ENCODE results near the gene PTPN3. TPM values are rescaled to one million over a fixed set of nuclear protein-coding genes. Genes with fewer than 3 reads are reported as not detected.

The PTPN3 gene
- total RNA-seq, 1 experiment from 2014 or later = 10.4 TPM

DNA sequence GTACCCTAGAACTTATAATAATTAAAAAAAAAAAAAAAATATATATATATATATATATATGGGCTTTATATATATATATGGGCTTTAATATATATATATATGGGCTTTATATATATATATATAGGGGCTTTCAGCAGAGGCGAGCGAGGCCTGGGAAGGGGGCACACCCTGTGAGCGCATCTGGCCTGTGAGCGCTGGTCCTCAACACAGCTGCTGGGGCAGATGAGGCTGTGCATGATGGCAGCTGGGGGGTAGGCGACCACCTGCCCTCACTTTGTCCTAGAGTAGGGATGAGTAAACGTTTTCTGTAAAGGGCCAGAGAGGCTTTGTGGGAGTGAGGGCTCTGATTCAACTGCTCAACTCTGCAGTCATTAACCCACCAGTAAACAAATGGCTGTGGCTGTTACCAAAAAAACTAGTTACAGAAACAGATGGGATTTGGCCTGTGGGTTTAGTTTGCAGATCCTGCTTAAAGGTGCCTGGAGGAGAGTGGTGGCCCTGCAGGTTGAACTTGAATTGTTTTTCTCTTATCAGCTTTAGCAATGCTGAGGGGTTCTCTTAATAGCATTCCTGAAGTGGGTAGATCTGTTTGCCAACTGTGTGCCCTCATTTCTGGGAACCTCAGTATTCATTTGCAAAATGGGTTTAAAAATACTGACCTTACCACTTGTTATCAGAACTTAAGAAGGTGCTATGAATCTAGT lies 89.2 kb downstream of the PTPN3 start:
- H3K9me3 ChIP-seq (ENCODE audit: control insufficient read depth, insufficient read depth, low read depth, low read length) = no peaks in the 10 kb centered on the region
- TF ChIP-seq TCF7L2 (IDR thresholded peaks at IDR 0.05; ENCODE audit: low read depth, low read length) = no peak
- no peak overlapping the region for H3K27ac ChIP-seq (ENCODE audit: low read length)
- no peaks in the 10 kb centered on the region for H3K4me1 ChIP-seq (ENCODE audit: control insufficient read depth, insufficient read depth, low read length)
- DNase-seq (ENCODE audit: low read depth, low spot score) = no peak
- no peak for ATAC-seq
- no peaks in the 10 kb centered on the region for H3K36me3 ChIP-seq (ENCODE audit: control insufficient read depth, insufficient read depth, low read length)
- ChIA-PET POLR2A (no interaction called here), CTCF (no interaction called here)
- BruUV-seq (replicated peaks) = no TSS peak
- intact Hi-C loops (cut with micrococcal nuclease; ENCODE audit: unreplicated experiment) = loop anchor here (10.0 kb wide), 1 partner anchor 224 kb away; no protein-coding TSS in a partner anchor
- in situ Hi-C loops (cut with HindIII; ENCODE audit: low pct_unique_long_range_greater_than_20kb, low sequenced_read_pairs) = no loop called here
- H3K27me3 ChIP-seq (ENCODE audit: control insufficient read depth, insufficient read depth, low read length) = no peaks in the 10 kb centered on the region
- no peak overlapping the region for H3K4me3 ChIP-seq (ENCODE audit: low read depth in 2 of 2, low read length in 2 of 2)

DNA sequence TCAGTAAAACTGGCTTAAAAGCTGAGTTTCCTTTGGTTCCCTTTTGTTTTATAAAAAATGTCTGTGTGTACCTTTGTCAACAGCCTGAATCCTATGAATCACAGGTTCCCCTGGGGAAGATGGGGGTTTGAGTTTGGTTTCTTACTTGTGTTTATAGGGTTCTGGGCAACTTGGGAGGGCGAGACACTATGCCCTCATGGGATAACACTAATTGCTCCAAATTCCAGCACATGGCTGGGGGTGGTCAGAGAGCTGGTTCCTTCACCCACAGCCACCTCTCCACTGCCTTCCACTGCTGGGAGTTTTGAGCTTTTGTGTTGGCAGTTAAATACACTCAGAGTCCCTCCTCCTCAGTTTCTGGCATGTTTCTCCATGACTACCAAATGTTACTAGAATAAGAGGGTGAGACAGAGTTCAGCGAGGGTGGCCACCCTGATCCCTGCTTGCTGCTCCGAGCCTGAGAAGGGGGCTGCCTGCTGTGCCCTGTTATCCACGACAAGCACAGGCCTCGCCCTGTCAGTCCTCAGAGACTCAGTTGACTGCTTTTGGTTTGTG lies 94.3 kb downstream of the PTPN3 start:
- no peak for DNase-seq (ENCODE audit: low read depth, low spot score)
- ChIA-PET CTCF (no interaction called here), POLR2A (no interaction called here)
- Histone ChIP-seq H3K9me3 (ENCODE audit: control insufficient read depth, insufficient read depth, low read depth, low read length) (no peaks in the 10 kb centered on the region), H3K36me3 (ENCODE audit: control insufficient read depth, insufficient read depth, low read length) (0 out of 2 replicates have a peak, but pooled peaks cover 3% of the 10 kb centered on the region), H3K4me1 (ENCODE audit: control insufficient read depth, insufficient read depth, low read length) (no peaks in the 10 kb centered on the region), H3K4me3 (ENCODE audit: low read depth in 2 of 2, low read length in 2 of 2) (no peak overlapping the region), H3K27me3 (ENCODE audit: control insufficient read depth, insufficient read depth, low read length) (no peaks in the 10 kb centered on the region), H3K27ac (ENCODE audit: low read length) (no peak overlapping the region)
- no TSS peak for BruUV-seq (replicated peaks)
- TF ChIP-seq, protein P1, sequence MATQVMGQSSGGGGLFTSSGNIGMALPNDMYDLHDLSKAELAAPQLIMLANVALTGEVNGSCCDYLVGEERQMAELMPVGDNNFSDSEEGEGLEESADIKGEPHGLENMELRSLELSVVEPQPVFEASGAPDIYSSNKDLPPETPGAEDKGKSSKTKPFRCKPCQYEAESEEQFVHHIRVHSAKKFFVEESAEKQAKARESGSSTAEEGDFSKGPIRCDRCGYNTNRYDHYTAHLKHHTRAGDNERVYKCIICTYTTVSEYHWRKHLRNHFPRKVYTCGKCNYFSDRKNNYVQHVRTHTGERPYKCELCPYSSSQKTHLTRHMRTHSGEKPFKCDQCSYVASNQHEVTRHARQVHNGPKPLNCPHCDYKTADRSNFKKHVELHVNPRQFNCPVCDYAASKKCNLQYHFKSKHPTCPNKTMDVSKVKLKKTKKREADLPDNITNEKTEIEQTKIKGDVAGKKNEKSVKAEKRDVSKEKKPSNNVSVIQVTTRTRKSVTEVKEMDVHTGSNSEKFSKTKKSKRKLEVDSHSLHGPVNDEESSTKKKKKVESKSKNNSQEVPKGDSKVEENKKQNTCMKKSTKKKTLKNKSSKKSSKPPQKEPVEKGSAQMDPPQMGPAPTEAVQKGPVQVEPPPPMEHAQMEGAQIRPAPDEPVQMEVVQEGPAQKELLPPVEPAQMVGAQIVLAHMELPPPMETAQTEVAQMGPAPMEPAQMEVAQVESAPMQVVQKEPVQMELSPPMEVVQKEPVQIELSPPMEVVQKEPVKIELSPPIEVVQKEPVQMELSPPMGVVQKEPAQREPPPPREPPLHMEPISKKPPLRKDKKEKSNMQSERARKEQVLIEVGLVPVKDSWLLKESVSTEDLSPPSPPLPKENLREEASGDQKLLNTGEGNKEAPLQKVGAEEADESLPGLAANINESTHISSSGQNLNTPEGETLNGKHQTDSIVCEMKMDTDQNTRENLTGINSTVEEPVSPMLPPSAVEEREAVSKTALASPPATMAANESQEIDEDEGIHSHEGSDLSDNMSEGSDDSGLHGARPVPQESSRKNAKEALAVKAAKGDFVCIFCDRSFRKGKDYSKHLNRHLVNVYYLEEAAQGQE (IDR thresholded peaks at IDR 0.05; ENCODE audit: insufficient read depth in 1 of 2, low read depth in 2 of 2, low read length in 1 of 2) = no peak
- TF ChIP-seq SIN3A (IDR thresholded peaks at IDR 0.05; ENCODE audit: borderline replicate concordance, insufficient read depth, low read depth, low read length) (no peak), POLR2AphosphoS5 (IDR thresholded peaks at IDR 0.05; ENCODE audit: low read depth, low read length) (no peak), TCF7L2 (IDR thresholded peaks at IDR 0.05; ENCODE audit: low read depth, low read length) (no peak)
- TF ChIP-seq, protein P2, sequence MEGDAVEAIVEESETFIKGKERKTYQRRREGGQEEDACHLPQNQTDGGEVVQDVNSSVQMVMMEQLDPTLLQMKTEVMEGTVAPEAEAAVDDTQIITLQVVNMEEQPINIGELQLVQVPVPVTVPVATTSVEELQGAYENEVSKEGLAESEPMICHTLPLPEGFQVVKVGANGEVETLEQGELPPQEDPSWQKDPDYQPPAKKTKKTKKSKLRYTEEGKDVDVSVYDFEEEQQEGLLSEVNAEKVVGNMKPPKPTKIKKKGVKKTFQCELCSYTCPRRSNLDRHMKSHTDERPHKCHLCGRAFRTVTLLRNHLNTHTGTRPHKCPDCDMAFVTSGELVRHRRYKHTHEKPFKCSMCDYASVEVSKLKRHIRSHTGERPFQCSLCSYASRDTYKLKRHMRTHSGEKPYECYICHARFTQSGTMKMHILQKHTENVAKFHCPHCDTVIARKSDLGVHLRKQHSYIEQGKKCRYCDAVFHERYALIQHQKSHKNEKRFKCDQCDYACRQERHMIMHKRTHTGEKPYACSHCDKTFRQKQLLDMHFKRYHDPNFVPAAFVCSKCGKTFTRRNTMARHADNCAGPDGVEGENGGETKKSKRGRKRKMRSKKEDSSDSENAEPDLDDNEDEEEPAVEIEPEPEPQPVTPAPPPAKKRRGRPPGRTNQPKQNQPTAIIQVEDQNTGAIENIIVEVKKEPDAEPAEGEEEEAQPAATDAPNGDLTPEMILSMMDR (IDR thresholded peaks at IDR 0.05) = no peak
- intact Hi-C loops (cut with micrococcal nuclease; ENCODE audit: unreplicated experiment) = loop anchor here (10.0 kb wide), 1 partner anchor 219 kb away; no protein-coding TSS in a partner anchor
- ATAC-seq = no peak
- in situ Hi-C loops (cut with HindIII; ENCODE audit: low pct_unique_long_range_greater_than_20kb, low sequenced_read_pairs) = no loop called here

DNA sequence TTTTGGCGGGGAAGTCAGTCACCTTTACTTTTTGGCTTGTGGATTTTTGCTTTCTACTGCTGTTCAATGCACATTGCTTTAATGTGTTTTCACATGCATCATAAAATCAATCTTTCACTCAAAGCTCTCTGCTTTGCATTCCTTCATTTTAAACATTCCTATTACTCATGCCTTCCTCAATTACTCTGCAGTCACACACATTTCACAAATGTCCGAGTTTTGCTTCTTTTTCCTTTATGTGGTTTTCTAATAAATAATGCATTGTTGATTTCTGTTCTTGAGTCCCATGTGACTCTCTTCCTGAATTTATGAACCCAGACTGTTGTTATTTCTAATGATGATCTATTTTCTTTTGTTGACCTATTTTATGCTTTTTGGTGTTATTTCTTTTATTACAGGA lies 95.0 kb downstream of the PTPN3 start:
- CTCF ChIA-PET = no interaction called here
- Histone ChIP-seq H3K27ac (ENCODE audit: low read length) (no peak overlapping the region), H3K9me3 (ENCODE audit: control insufficient read depth, insufficient read depth, low read depth, low read length) (no peaks in the 10 kb centered on the region), H3K27me3 (ENCODE audit: control insufficient read depth, insufficient read depth, low read length) (no peaks in the 10 kb centered on the region), H3K4me3 (ENCODE audit: low read depth in 2 of 2, low read length in 2 of 2) (no peak overlapping the region), H3K36me3 (ENCODE audit: control insufficient read depth, insufficient read depth, low read length) (0 out of 2 replicates have a peak, but pooled peaks cover 3% of the 10 kb centered on the region), H3K4me1 (ENCODE audit: control insufficient read depth, insufficient read depth, low read length) (no peaks in the 10 kb centered on the region)
- intact Hi-C loops (cut with micrococcal nuclease; ENCODE audit: unreplicated experiment) = loop anchor here (10.0 kb wide), 1 partner anchor 218 kb away; no protein-coding TSS in a partner anchor
- POLR2A ChIA-PET = no interaction called here
- DNase-seq (ENCODE audit: low read depth, low spot score) (no peak), ATAC-seq (no peak)
- no TSS peak for BruUV-seq (replicated peaks)
- TF ChIP-seq, protein P1 (IDR thresholded peaks at IDR 0.05; ENCODE audit: insufficient read depth in 1 of 2, low read depth in 2 of 2, low read length in 1 of 2) = no peak
- TF ChIP-seq TCF7L2 (IDR thresholded peaks at IDR 0.05; ENCODE audit: low read depth, low read length) (no peak), SIN3A (IDR thresholded peaks at IDR 0.05; ENCODE audit: borderline replicate concordance, insufficient read depth, low read depth, low read length) (no peak), POLR2AphosphoS5 (IDR thresholded peaks at IDR 0.05; ENCODE audit: low read depth, low read length) (no peak)
- TF ChIP-seq, protein P2 (IDR thresholded peaks at IDR 0.05) = no peak
- in situ Hi-C loops (cut with HindIII; ENCODE audit: low pct_unique_long_range_greater_than_20kb, low sequenced_read_pairs) = no loop called here
